Renal pelvis (tissue), 4 donors: ENCODE measurements around the gene CFAP20. TPM values are rescaled to one million over a fixed set of nuclear protein-coding genes. Genes with fewer than 3 reads are reported as not detected.
A peak's percentile ranks its signal among the peaks of the same experiment; 100 is the strongest.

Experiments used
- DNase-seq: peaks from one replicate; pipeline ENCODE4 v3.0.0-alpha.2; 2013
- polyA plus RNA-seq, 3 donors: library from polyadenylated mRNA; unstranded; fragments of 120-200 nt; gene quantifications; one replicate each; pipeline ENCODE4 v1.2.1, GENCODE V29; 2013; ENCODE audit not compliant: insufficient read length in 3 of 3

Gene CFAP20
- polyA plus RNA-seq, 3 donors: 59.3 to 69.1 (median 64.6) TPM

DNA sequence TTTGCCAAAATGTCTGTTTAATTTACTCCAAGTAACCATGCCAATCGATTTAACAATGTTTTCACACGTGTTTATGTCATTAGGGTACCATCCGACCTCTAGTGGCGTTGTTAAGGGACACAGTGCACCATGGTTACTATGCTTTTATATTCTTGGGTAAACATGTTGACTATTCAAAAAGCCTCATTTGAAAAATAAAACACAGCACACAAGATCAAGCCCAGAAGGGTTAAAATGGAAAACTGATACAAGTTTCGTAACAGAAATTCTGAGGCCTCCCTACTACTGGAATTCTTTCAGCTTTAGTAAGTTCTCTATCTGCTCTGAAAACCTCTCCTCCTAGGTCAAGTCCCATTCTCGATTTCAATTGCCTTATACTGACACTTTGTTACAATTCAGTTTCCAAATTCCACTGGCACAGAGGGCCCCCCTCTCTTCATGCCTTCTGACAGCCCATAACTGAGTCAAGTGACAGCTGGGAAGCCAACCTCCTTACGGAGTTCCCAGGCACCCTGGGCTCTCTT is 2.1 kb downstream of the CFAP20 start:
- peak; percentile 51 for DNase-seq

DNA sequence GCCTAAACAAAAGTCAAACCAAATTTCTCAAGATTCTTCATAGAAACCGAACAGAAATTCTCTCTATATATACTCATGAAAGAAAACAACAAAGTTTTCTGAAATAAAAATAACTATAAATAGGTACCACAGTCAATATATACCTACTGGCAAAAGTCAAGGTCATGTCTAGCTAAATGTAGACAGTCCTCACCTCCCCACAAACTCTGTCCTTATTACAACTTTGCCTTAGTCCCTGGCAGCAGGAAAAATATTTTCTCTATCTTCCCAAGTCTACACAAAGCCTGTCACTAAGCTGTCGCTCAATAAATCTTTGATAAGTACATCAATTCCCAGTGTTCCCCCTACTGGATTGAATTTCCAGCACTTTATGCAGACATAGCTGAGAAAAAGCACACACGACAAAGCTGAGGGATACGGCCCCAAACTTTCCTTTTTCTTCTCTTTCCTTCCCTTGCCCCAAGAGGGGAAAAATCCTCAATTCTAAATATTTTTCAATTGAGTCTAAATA is 2.7 kb downstream of the CFAP20 start:
- no peak for DNase-seq

DNA sequence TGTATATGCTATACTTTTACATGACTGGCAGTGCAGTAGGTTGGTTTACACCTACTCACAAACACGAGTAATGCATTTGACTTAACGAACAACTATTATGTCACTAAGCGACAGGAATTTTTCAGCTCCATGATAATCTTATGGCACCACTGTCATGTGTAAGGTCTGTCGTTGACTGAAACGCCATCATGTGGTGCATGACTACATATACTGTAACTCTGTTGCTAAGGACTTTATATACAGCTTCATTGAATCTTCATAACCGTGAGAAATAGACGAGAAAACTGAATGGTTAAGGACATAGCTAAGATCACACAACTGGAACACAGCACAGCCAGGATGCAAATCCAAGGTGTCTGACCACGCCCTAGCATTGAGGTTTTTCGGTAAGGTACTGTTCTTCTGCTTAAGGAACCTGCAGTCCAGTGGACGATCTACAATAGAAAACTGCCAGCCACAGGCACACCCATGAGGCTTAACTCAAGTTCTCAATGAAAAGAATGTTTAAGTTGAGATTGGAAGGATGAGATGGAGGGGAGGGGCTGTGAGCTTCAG is 3.3 kb downstream of the CFAP20 start:
- DNase-seq: no peak

DNA sequence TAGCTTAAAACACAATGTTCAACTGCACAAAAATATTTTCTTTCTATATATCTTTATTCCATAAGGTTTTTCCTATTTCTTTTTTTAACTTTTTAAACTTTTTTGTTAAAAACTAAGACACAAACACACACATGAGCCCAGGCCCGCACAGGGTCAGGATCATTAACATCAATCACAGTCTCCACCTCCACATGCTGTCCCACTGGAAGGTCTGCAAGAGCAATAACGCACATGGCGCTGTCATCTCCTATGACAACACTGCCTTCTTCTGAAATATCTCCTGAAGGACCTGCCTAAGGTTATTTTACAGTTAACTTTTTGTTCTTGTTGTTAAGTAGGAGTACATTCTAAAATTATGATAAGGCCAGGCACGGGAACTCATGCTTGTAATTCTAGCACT is 4.1 kb downstream of the CFAP20 start:
- no peak for DNase-seq

DNA sequence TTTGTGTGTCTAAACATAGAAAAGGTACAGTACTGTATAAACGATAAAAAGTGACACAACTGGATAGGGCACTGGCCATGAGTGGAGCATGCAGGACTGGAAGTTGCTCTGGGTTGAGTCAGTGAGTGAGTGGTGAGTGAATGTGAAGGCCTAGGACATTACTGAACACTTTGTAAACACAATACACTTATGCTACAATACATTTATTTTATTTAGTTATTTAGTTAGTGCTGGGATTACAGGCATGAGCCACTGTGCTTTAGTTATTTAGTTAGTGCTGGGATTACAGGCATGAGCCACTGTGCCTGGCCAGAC is 4.6 kb downstream of the CFAP20 start:
- no peak for DNase-seq

DNA sequence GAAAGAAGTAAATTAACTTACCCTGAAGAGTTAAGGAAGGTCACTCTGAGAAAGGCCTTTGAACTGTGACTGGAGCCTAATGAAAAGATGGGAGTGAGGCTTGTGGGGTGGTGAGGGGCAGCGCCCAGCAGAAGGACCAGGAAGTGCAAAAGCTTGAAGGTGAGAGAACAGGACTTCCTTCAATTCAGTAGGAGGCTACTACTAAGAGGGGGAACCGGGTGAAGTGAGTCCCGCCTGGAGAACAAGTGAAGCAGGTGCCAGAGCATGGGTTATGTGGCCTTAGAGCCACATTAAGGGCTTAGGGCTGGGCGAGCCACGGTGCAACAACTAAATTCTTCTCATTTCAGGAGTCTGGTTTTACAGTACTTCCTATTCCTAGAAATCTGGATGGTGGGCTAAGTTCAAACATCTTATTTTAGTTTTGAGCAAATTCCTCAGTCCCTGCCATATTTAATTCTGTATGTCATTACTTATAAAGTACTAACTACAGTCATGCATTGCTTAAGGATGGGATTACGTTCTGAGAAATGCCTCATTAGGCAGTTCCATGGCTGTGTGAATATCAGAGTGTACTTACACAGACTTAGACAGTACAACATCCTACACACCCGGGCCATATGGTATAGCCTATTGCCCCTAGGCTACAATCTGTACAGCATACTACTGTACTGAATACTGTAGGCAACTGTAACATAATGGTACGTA is 5.1 kb downstream of the CFAP20 start:
- DNase-seq: no peak

DNA sequence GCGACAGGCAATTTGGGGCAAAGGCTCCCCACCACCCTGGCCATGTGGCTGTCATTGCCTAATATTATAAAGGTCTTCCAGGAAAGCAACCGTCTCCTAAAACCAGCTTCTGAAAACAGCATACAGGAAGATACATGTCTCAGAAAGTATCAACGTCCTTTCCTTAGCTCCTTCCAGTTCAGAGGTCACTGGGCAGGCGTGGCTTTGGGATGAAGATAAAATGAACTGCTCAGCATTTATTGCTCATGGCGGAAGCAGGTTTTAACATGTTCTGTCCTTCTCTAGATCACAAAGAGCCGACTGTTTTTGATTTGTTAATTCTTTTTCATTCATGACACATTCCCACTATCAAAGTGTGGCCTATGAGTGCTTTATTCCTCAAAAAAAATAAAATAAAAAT is 8.0 kb downstream of the CFAP20 start:
- DNase-seq: no peak

DNA sequence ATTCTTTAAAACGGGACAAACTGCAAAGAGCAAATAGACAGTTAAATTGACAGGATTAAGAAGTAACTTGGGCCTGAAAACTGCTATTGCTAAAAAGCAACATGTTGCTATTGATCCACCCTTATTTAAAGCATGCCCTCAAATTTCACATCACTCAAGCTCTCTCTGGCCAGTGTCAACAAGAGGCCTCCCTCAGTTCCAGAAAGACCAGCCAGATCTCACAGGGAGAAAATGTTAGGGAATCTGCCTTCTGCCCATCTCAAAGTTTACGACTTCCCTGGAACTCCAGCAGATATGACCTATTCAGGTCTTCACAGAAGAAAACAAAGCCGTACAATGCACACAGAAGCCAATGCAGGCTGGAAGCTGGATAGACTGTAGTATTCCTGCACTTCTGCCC is 8.9 kb downstream of the CFAP20 start:
- no peak for DNase-seq

DNA sequence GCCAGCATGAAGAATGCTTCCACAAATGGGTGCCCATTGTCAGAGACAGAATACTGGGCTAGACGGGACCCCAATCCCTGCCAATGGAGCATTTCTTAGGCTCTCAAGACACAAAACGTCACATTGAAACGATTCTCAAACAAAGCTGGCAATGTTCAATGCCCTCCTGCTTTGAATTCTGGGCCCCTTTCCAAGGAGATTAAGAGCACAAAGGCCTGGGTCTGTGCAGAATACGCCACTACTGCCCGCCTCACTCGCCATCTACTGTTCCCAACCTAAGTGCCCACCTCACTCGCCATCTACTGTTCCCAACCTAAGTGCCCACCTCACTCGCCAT is 9.7 kb downstream of the CFAP20 start:
- no peak for DNase-seq

DNA sequence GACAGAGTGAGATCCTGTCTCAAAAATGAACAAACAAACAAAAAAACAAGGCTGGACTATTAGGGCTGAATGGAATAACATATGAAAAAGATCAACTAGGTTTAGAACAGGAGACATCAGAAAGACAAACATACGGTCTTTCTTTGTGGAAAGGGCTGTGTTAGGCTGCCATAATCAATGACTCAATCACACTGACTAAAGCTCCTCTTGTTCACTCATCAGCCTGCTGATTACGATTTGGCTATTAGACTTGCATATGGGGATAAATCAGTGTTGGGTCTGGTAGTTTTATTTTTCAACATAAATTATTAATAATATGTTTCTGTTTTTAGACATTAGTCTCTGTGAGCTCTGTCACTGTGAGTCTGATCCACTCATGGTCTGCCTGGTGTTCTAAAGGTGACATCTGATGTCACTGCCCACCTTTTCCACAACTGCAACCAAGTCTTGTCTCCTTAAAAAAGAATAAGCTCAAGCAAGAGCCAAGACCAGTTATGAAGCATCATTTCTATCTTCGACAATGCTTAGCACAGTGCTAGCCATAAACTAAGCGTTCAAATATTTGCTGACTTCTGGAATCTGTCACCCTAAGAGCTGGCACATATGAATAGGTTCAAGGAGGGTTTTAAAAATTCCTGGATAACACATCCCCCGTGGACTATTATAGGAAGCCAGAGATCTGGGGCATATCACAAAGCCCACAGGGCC is 10.2 kb downstream of the CFAP20 start:
- no peak for DNase-seq

DNA sequence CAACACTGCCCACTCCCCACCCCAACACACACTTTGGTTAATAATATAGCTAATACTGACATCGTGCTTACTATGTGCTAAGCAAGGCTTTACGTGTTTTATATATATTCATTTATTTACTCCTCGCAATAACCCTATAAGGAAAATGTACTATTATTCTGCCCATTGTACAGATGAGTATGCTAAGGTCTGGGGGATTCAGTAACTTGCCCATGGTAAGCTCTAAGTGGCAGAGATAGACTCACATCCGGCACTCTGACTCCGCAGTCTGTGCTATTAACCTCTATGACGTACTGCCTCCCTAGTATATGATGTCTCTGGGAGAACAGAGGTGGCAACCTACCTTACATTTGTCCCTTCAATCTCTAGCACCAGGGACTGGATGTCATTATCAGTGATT is 12.7 kb downstream of the CFAP20 start:
- no peak for DNase-seq

DNA sequence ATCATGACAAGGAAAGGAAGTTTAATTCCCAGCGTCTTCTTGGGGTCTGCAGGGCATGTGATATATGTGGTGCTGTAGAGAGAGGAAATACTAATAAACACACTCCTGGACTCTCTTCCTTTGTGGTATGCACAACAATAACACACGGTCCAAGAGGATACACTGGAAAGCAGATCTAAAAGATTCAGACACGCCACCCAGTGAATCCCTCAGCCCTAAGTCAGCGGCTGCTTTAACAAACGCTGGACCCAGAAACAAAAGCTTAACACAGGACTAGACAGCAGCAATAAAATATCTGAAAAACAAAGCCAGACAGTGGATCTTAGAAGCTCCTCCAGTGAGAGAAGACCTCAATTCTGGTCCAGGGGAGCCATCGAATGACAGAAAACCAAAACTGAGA is 13.1 kb downstream of the CFAP20 start:
- DNase-seq: no peak

DNA sequence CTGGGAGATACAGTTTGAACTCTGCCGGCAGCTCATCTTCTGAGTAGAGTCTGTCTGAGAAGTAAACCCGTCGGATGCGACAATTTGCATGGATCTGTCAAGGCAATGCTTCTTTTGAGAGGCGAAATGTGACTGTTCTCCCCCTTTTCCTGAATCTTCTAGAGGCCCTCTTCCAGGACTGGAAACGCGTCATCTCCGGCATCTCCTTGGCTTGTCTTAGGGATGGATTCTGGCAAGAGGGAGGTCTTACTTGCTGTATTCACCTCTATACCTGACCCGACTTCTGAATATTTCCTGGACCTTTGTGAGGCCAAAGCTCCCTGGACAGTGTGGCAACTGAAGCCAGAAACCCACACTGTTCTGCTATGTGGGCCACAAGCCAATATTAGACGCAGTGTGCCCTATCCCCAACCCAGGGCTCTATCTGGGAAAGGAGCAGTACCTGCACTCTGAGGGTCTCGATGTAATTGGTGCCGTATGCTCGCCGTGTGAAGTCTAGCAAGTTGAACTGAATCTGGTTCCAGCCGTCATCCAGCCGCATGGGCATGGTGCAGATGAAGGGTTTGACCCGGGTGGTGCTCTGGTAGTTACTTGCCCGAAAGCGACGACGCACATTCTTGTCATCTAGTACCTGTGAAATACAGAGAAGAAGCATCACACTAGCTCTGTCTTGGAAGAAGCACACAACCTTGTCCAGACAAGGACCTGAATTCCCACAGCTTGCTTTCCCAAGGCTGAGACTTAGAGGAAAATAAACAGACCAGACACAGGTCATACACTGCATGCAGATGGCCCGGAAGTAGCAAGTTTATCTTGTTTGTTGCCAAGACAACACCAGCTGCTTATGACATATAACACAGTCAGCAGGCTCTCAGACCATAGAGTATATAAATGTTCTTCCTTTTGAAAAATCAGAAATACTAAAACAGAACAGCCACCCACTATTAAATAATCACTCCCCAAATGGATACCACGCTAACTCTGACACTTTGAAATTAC is 14.1 kb downstream of the CFAP20 start:
- DNase-seq: no peak

DNA sequence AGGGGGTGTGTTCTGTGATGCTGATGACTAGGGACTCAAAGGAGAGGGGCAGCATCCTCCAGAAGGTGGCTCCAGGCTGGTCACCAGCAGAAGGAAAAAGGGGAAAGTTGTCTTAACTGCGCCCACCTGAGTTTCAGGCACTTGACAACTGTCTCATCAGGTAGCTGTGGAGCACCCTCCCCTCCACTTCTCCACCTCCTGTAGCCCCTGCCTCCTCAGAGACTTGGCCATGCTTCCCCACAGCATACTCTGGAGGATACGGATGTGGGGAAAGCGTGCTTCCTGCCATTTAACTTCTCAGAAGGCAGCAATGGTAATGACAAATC is 17.9 kb downstream of the CFAP20 start:
- DNase-seq: no peak

DNA sequence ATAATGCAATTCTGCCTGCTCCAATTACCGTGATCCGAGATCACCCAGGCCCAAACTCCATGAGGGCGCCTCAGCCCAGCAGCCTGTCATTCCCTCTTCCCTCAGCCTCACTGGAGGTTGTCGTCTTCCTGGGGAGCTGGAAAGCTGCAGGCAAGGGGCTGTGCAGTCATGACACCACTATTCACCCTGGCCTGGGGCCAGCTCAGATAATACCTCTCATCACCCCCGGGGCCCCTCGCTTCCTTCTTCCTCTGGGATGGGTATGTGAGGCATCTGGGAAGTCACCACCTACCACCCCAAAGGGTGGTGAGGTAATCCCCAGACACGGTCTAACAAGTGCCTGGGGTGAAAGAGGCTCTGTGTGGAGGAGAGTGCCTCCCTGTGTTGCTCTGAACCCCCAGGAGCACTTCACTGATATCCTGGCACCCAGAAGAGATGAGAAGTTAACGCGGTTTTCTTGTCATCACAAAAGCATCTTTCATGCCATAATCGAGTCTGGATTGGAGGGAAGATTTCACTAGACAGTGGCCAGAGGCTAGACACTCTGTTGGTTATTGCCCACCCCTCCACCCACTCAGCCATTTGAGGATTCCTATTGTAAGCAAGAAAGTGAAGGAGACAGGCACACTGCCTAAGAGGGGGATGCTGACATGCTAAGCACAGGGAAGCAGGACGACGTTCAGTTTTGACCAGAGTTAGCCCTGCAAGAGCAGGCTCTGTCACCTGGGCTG is 18.4 kb downstream of the CFAP20 start:
- DNase-seq: no peak

DNA sequence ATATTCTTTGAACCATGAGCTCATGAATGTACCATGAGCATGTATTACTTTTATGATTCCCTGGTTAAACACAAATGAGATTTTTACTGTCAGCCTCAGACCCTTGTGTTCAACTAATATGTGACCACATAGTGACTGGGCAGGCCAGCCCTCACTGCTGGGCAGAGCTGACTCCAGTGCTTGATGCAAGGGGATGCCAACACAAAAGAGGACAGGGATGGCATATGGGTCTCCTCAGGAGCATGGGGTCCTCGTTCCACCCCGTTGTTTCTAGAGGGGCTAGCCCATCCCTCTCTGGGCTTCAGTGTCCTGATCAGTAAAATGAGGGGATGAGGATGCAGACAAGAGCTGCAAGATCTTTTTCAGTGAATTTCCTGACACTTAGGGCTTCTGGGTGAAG is 19.3 kb downstream of the CFAP20 start:
- no peak for DNase-seq

DNA sequence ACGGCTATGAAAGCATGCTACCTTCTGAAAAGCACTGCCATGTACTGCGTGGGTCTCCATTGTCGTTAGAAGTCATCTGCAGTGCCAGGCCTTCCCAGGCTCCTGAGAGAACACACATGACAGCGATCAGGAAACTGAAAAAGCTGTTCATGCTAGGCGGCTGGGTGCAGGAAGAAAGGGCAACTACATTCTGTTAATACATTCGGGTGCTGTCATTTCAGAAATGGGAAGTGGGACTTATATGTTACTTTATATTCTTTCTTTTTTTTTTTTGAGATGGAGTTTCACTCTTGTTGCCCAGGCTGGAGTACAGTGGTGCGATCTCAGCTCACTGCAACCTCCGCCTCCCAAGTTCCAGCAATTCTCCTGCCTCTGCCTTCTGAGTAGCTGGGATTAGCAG is 19.9 kb downstream of the CFAP20 start:
- DNase-seq: no peak

DNA sequence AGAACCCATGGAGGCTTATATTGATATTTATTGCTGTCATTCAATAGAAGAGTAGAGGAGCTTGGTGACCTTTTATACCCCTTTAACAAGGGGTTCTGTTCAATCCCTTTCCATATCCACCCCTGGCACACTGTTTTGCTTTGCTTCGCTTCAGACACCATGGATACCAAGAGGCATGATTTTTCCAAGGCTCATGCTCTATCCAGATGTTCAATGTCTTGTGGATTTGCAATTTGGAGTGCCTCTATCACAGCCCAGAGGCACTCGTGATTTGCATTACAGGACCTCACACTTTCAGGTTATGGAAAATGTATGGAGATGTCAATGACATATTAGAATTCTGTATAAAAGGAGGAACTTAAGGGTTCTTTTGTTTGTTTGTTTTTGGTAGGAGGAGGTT is 21.5 kb downstream of the CFAP20 start:
- no peak for DNase-seq

DNA sequence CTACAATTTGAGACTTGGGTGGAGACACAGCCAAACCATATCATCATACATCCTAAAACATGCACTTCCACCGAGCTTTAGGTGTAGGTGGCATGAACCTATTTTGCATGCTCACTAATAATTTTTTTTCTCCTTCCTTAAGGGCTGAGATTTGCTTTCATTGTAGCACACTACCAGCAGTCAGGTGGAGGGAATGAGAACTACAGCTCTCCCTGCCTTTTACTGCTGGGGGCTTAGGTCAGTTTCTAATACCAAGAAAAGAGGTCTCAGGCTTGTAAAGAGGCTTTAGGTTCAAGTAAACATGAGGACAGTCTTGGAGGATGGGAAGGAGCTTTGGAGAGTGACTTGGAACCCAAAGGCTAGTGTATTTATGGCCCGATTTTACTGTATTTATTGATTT is 22.0 kb downstream of the CFAP20 start:
- DNase-seq: no peak

DNA sequence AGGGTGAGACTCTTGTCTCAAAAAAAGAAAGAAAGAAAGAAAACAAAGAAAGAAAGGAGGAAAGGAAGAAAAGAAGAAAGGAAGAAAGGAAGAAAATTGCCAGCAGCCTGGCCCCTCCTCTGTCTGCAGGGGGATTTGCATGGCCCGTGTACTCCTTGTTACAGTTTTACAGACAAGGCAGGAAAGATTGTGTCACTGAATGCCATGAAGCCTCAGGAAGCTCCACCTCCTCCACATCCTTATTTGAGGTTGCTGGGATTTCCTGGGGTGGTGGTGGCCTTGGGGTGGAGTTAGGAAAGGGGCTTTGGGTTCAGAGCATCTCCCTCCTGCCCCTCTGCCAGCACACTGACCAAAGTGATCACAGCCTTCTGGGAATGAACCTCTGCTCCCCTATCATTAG is 23.6 kb downstream of the CFAP20 start:
- DNase-seq: no peak

DNA sequence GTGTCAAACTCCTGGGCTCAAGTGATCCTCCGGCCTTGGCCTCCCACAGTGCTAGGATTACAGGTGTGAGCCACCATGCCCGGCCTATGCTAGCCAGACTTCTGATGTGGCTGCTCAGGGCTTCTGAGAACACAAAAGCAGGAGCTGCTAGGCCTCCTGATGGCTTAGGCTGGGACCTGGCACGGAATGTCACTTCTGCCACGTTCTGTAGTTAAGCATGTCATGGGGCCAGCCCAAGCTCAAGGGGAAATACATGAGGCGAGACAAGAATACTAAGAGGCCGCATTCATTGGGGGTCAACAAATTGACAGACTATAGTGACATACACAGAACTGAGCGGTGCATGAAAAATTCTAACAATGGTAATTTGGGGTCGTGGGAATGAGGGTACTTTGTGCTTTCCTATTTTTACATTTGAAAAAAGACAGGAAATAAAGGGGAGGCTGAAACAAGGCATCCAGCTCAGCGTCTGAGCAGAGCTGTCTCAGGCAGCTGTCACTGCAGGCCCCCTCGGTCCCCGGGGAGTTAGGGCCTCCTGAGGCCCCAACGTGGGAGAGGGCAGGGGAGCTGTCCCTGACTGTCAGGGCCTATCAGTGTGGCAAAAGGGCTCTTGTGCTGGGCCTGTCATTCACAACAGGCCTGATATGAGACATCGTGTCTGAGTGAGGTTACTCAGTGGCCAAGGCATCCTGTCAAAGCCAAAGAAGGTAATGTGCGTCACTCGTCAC is 26.4 kb downstream of the CFAP20 start:
- no peak for DNase-seq
